ENCODE results near the gene DNAH2. TPM values are rescaled to one million over a fixed set of nuclear protein-coding genes. Genes with fewer than 3 reads are reported as not detected.
A peak's percentile ranks its signal among the peaks of the same experiment; 100 is the strongest.

The DNAH2 gene
- total and polyA plus RNA-seq, 2 of the 8 experiments (the other 6 are each of a cell fraction or from before 2014, with no cell fraction given) = 0.13 to 0.18 TPM

DNA sequence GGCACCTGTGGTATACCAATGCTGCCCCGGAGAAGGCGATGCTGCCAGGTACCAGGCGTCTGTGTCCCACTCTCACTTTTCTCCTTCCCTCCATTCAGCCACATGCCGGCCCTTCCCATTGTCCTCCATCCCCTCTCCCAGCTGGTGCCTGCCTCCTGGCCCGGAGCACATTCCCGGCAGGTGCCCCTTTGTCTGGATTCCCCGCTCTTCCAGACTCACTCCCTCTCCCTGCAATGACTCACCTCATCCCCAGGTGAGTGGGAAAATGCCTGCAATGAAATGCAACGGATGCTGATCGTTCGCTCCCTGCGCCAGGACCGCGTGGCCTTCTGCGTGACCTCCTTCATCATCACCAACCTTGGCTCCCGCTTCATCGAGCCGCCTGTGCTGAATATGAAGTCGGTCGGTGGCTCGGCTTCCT is 106.0 kb downstream of the DNAH2 start (continued):
- TF ChIP-seq CHD1 (IDR thresholded peaks at IDR 0.05; ENCODE audit: low read depth, low read length) (no peak), POLR2AphosphoS5 (IDR thresholded peaks at IDR 0.05; ENCODE audit: low read depth, low read length) (no peak), HDAC2 (IDR thresholded peaks at IDR 0.05; ENCODE audit: borderline replicate concordance in 1 of 2, low read depth in 2 of 2, low read length in 2 of 2) (no peak), TAF7 (optimal IDR thresholded peaks at IDR 0.05; ENCODE audit: borderline replicate concordance, low read depth, low read length) (no peak), JUND (IDR thresholded peaks at IDR 0.05; ENCODE audit: low read length) (peak; percentile 82), RFX5 (IDR thresholded peaks at IDR 0.05; ENCODE audit: borderline replicate concordance, low read depth, low read length) (no peak), CHD2 (IDR thresholded peaks at IDR 0.05; ENCODE audit: low read length) (no peak), SP2 (IDR thresholded peaks at IDR 0.05; ENCODE audit: low read length) (no peak)
- TF ChIP-seq, protein P1, sequence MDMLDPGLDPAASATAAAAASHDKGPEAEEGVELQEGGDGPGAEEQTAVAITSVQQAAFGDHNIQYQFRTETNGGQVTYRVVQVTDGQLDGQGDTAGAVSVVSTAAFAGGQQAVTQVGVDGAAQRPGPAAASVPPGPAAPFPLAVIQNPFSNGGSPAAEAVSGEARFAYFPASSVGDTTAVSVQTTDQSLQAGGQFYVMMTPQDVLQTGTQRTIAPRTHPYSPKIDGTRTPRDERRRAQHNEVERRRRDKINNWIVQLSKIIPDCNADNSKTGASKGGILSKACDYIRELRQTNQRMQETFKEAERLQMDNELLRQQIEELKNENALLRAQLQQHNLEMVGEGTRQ (IDR thresholded peaks at IDR 0.05; ENCODE audit: low read length) = no peak
